ENCODE results near the gene PREP.

GRCh38 chr6:105397987-105398386, 4.9 kb downstream of the PREP start:
- TF ChIP-seq CTCF (IDR thresholded peaks at IDR 0.05) (no peak), EP300 (IDR thresholded peaks at IDR 0.05; ENCODE audit: borderline replicate concordance in 1 of 2, low read depth in 1 of 2, low read length in 1 of 2) (no peak), GABPA (IDR thresholded peaks at IDR 0.05; ENCODE audit: low read depth) (no peak), IRF3 (IDR thresholded peaks at IDR 0.05; ENCODE audit: low read depth, low read length) (no peak), USF2 (IDR thresholded peaks at IDR 0.05; ENCODE audit: borderline replicate concordance, low read depth, low read length) (no peak), TCF12 (IDR thresholded peaks at IDR 0.05) (no peak), JUND (IDR thresholded peaks at IDR 0.05) (no peak), CHD2 (IDR thresholded peaks at IDR 0.05; ENCODE audit: low read length, partially characterized antibody) (no peak), EZH2phosphoT487 (IDR thresholded peaks at IDR 0.05; ENCODE audit: borderline replicate concordance, low read depth) (no peak), NFIC (IDR thresholded peaks at IDR 0.05; ENCODE audit: borderline replicate concordance) (no peak), SIN3A (IDR thresholded peaks at IDR 0.05; ENCODE audit: borderline replicate concordance, low read depth, low read length) (no peak)
- TF ChIP-seq, protein P1, sequence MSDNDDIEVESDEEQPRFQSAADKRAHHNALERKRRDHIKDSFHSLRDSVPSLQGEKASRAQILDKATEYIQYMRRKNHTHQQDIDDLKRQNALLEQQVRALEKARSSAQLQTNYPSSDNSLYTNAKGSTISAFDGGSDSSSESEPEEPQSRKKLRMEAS (IDR thresholded peaks at IDR 0.05; ENCODE audit: low read depth): no peak

Data from SK-N-SH (cell line).